Liver (tissue), 9 donors: ENCODE results near the gene UGT1A9. TPM values are rescaled to one million over a fixed set of nuclear protein-coding genes. Genes with fewer than 3 reads are reported as not detected.

Experiments
- DNase-seq: peaks from one replicate; pipeline ENCODE4 v3.0.0-alpha.2; 2017; ENCODE audit warnings: low spot score
- H3K27ac ChIP-seq, 2 donors: one replicate each; pipeline ENCODE4 v1.7.0; 2013; ENCODE audit warnings: inconsistent platforms in 2 of 2, low read length in 2 of 2, control low read depth in 1 of 2, low read depth in 1 of 2, mild to moderate bottlenecking in 1 of 2
- H3K27me3 ChIP-seq, 4 donors: one replicate each; pipeline versions ENCODE4 v1.6.1 to v1.7.0; 2013; ENCODE audit warnings: low read length in 3 of 4, inconsistent platforms in 1 of 4, mild to moderate bottlenecking in 1 of 4, moderate library complexity in 1 of 4; ENCODE audit not compliant: control insufficient read depth in 4 of 4, insufficient read depth in 4 of 4
- H3K36me3 ChIP-seq, 4 donors: one replicate each; pipeline versions ENCODE4 v1.6.1 to v1.7.0; 2013; ENCODE audit warnings: low read length in 3 of 4, mild to moderate bottlenecking in 3 of 4, low read depth in 1 of 4, moderate library complexity in 1 of 4; ENCODE audit not compliant: control insufficient read depth in 4 of 4, insufficient read depth in 3 of 4
- H3K4me1 ChIP-seq, 4 donors: one replicate each; pipeline versions ENCODE4 v1.6.1 to v1.7.0; 2013; ENCODE audit warnings: low read length in 3 of 4, mild to moderate bottlenecking in 3 of 4, moderate library complexity in 1 of 4; ENCODE audit not compliant: control insufficient read depth in 4 of 4, insufficient read depth in 4 of 4
- H3K4me3 ChIP-seq, 3 donors: one replicate each; pipeline versions ENCODE4 v1.6.1 to v1.7.0; 2013; ENCODE audit warnings: low read length in 3 of 3, control low read depth in 1 of 3, low read depth in 1 of 3, mild to moderate bottlenecking in 1 of 3
- H3K9ac ChIP-seq, 2 donors: one replicate each; pipeline ENCODE4 v1.7.0; 2013; ENCODE audit warnings: low read length in 2 of 2, mild to moderate bottlenecking in 2 of 2, moderate library complexity in 2 of 2, control low read depth in 1 of 2, low read depth in 1 of 2
- H3K9me3 ChIP-seq, 4 donors: one replicate each; pipeline versions ENCODE4 v1.6.1 to v1.7.0; 2013; ENCODE audit warnings: low read length in 3 of 4; ENCODE audit not compliant: control insufficient read depth in 4 of 4
- EGR1 ChIP-seq, 2 donors: IDR thresholded peaks; 2 replicates each; pipeline ENCODE4 v1.6.1; 2016 to 2018; ENCODE audit warnings: antibody characterized with exemption in 2 of 2, low read depth in 2 of 2
- FOXA1 ChIP-seq: IDR thresholded peaks from 2 replicates; pipeline ENCODE4 v1.6.1; 2016; ENCODE audit warnings: antibody characterized with exemption
- FOXA2 ChIP-seq: IDR thresholded peaks from 2 replicates; pipeline ENCODE4 v1.6.1; 2016; ENCODE audit warnings: antibody characterized with exemption
- GABPA ChIP-seq, 2 donors: IDR thresholded peaks in 1 of 2; conservative IDR thresholded peaks in 1 of 2; 2 replicates each; pipeline ENCODE4 v1.6.1; 2016; ENCODE audit warnings: antibody characterized with exemption in 2 of 2, mild to moderate bottlenecking in 1 of 2, moderate library complexity in 1 of 2
- HNF4A ChIP-seq, 2 donors: conservative IDR thresholded peaks; 2 replicates each; pipeline ENCODE4 v1.6.1; 2016; ENCODE audit warnings: antibody characterized with exemption in 2 of 2, mild to moderate bottlenecking in 2 of 2
- HNF4G ChIP-seq: IDR thresholded peaks from 2 replicates; pipeline ENCODE4 v1.6.1; 2016; ENCODE audit warnings: antibody characterized with exemption
- JUND ChIP-seq, 2 donors: IDR thresholded peaks; 2 replicates each; pipeline ENCODE4 v1.6.1; 2016; ENCODE audit warnings: antibody characterized with exemption in 2 of 2
- NR2F2 ChIP-seq: IDR thresholded peaks from 2 replicates; pipeline ENCODE4 v1.6.1; 2016; ENCODE audit warnings: antibody characterized with exemption
- RAD21 ChIP-seq, 2 donors: IDR thresholded peaks; 2 replicates each; pipeline ENCODE4 v1.6.1; 2016; ENCODE audit warnings: antibody characterized with exemption in 2 of 2, mild to moderate bottlenecking in 2 of 2
- RXRA ChIP-seq, 2 donors: IDR thresholded peaks; 2 replicates each; pipeline ENCODE4 v1.6.1; 2017 to 2018; ENCODE audit warnings: antibody characterized with exemption in 2 of 2, mild to moderate bottlenecking in 1 of 2
- SP1 ChIP-seq: IDR thresholded peaks from 2 replicates; pipeline ENCODE4 v1.6.1; 2018; ENCODE audit warnings: antibody characterized with exemption, mild to moderate bottlenecking
- TAF1 ChIP-seq: conservative IDR thresholded peaks from 2 replicates; pipeline ENCODE4 v1.6.1; 2016; ENCODE audit warnings: antibody characterized with exemption, mild to moderate bottlenecking
- YY1 ChIP-seq: IDR thresholded peaks from 2 replicates; pipeline ENCODE4 v1.6.1; 2016; ENCODE audit warnings: antibody characterized with exemption, mild to moderate bottlenecking
- WGBS: extraction: QIAGEN DNeasy Blood & Tissue Kit; methylation state at CpG from one replicate; pipeline ENCODE4 v1.1.7; 2013; 5-methylcytosine and 5-hydroxymethylcytosine counted together
- polyA plus RNA-seq, 2 donors: library from polyadenylated mRNA; stranded (reverse) in 1 of 2; unstranded in 1 of 2; fragments of 200-250 nt in 1 of 2; fragments of >200 nt in 1 of 2; fragmentation: Nextera tagmentation in 1 of 2; extraction: Ambion mirVana in 1 of 2; gene quantifications; one replicate each; pipeline versions ENCODE4 v1.2.1 to v1.2.3, GENCODE V29; 2013 to 2015
- total RNA-seq, 2 donors: library from RNA; depleted of rRNA; stranded (reverse); fragments of >200 nt; gene quantifications; one replicate each; pipeline ENCODE4 v1.2.3, GENCODE V29; 2014
- TF ChIP-seq, protein P1 (sequence below): fragments of 150-350 bp; IDR thresholded peaks from 2 replicates; pipeline ENCODE4 v1.5.1; 2017; ENCODE audit warnings: improper control_type of control experiment, low read depth, low read length; ENCODE audit not compliant: missing input control
- TF ChIP-seq, protein P2 (sequence below): IDR thresholded peaks from 2 replicates; pipeline ENCODE4 v1.6.1; 2016; ENCODE audit warnings: antibody characterized with exemption, mild to moderate bottlenecking
- TF ChIP-seq, protein P3 (sequence below): IDR thresholded peaks from 2 replicates; pipeline ENCODE4 v1.6.1; 2016; ENCODE audit warnings: antibody characterized with exemption
- TF ChIP-seq, protein P4 (sequence below): IDR thresholded peaks from 2 replicates; pipeline ENCODE4 v1.6.1; 2016; ENCODE audit warnings: antibody characterized with exemption
- TF ChIP-seq, protein P5 (sequence below): IDR thresholded peaks from 2 replicates; pipeline ENCODE4 v1.6.1; 2016; ENCODE audit warnings: antibody characterized with exemption
- donor health status: healthy.
- donor health status: healthy.
- donor health status: healthy.
- donor health status: healthy.
- donor health status: healthy.

The UGT1A9 gene
- total and polyA plus RNA-seq, 4 donors = 14.3 to 62.3 (median 23.8) TPM; not detected in 1

DNA sequence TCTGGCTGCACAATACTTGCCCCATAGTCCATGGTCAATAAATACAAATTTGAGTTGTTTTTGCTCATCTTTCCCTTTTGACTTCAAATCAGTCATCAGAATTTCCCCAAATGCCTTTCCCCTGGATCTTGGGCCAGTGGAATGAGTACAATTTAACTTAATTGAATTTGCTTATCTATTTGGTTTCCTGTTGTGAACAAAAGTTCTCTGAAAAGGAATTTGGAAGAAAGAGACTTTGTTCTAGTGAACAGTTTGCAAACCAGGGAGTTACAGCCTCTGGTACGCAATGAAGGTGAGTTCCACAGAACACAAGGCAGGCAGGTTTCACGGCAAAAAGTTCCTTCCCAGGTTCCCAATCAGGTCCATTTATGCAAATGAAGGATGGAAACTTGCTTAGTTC lies 87.2 kb downstream of the UGT1A9 start (continued):
- TF ChIP-seq, protein P1, sequence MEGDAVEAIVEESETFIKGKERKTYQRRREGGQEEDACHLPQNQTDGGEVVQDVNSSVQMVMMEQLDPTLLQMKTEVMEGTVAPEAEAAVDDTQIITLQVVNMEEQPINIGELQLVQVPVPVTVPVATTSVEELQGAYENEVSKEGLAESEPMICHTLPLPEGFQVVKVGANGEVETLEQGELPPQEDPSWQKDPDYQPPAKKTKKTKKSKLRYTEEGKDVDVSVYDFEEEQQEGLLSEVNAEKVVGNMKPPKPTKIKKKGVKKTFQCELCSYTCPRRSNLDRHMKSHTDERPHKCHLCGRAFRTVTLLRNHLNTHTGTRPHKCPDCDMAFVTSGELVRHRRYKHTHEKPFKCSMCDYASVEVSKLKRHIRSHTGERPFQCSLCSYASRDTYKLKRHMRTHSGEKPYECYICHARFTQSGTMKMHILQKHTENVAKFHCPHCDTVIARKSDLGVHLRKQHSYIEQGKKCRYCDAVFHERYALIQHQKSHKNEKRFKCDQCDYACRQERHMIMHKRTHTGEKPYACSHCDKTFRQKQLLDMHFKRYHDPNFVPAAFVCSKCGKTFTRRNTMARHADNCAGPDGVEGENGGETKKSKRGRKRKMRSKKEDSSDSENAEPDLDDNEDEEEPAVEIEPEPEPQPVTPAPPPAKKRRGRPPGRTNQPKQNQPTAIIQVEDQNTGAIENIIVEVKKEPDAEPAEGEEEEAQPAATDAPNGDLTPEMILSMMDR = no peak

DNA sequence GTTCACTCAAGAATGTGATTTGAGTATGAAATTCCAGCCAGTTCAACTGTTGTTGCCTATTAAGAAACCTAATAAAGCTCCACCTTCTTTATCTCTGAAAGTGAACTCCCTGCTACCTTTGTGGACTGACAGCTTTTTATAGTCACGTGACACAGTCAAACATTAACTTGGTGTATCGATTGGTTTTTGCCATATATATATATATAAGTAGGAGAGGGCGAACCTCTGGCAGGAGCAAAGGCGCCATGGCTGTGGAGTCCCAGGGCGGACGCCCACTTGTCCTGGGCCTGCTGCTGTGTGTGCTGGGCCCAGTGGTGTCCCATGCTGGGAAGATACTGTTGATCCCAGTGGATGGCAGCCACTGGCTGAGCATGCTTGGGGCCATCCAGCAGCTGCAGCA lies 88.3 kb downstream of the UGT1A9 start, which contains the start of gene UGT1A1:
UGT1A1 (plus strand) TSS at position 228 of the 400 bp plus-strand sequence; CDS start at position 246, 18 bp downstream.
- Histone ChIP-seq H3K9ac (peak within 1 kb of the TSS; percentile 34 to 99), H3K4me1 (peaks cover 6 to 65% (median 32%) of the 10 kb centered on the region in 4 donors), H3K9me3 (no peaks in the 10 kb centered on the region), H3K36me3 (no peaks in the 10 kb centered on the region), H3K27ac (peak within 1 kb of the TSS; percentile 85 to 94), H3K4me3 (peak within 1 kb of the TSS; percentile 46 to 86 (median 46)), H3K27me3 (no peaks in the 10 kb centered on the region)
- DNase-seq = no peak
- WGBS = 54% methylated on average over 6 of the region's 6 CpGs
- peak; percentile 79 to 81 for TF ChIP-seq RXRA (IDR thresholded peaks at IDR 0.05)
- TF ChIP-seq, protein P2, sequence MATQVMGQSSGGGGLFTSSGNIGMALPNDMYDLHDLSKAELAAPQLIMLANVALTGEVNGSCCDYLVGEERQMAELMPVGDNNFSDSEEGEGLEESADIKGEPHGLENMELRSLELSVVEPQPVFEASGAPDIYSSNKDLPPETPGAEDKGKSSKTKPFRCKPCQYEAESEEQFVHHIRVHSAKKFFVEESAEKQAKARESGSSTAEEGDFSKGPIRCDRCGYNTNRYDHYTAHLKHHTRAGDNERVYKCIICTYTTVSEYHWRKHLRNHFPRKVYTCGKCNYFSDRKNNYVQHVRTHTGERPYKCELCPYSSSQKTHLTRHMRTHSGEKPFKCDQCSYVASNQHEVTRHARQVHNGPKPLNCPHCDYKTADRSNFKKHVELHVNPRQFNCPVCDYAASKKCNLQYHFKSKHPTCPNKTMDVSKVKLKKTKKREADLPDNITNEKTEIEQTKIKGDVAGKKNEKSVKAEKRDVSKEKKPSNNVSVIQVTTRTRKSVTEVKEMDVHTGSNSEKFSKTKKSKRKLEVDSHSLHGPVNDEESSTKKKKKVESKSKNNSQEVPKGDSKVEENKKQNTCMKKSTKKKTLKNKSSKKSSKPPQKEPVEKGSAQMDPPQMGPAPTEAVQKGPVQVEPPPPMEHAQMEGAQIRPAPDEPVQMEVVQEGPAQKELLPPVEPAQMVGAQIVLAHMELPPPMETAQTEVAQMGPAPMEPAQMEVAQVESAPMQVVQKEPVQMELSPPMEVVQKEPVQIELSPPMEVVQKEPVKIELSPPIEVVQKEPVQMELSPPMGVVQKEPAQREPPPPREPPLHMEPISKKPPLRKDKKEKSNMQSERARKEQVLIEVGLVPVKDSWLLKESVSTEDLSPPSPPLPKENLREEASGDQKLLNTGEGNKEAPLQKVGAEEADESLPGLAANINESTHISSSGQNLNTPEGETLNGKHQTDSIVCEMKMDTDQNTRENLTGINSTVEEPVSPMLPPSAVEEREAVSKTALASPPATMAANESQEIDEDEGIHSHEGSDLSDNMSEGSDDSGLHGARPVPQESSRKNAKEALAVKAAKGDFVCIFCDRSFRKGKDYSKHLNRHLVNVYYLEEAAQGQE = peak; percentile 27
- peak; percentile 67 for TF ChIP-seq YY1
- peak; percentile 44 for TF ChIP-seq FOXA2
- peak; percentile 63 to 68 for TF ChIP-seq HNF4A (conservative IDR thresholded peaks at IDR 0.05)
- peak; percentile 91 for TF ChIP-seq TAF1
- TF ChIP-seq HNF4G = no peak
- TF ChIP-seq, protein P3, sequence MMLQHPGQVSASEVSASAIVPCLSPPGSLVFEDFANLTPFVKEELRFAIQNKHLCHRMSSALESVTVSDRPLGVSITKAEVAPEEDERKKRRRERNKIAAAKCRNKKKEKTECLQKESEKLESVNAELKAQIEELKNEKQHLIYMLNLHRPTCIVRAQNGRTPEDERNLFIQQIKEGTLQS = no peak
- peak in 1 of 2 donors; percentile 30 for TF ChIP-seq EGR1 (IDR thresholded peaks at IDR 0.05; ENCODE audit: low read depth in 2 of 2)
- TF ChIP-seq, protein P4, sequence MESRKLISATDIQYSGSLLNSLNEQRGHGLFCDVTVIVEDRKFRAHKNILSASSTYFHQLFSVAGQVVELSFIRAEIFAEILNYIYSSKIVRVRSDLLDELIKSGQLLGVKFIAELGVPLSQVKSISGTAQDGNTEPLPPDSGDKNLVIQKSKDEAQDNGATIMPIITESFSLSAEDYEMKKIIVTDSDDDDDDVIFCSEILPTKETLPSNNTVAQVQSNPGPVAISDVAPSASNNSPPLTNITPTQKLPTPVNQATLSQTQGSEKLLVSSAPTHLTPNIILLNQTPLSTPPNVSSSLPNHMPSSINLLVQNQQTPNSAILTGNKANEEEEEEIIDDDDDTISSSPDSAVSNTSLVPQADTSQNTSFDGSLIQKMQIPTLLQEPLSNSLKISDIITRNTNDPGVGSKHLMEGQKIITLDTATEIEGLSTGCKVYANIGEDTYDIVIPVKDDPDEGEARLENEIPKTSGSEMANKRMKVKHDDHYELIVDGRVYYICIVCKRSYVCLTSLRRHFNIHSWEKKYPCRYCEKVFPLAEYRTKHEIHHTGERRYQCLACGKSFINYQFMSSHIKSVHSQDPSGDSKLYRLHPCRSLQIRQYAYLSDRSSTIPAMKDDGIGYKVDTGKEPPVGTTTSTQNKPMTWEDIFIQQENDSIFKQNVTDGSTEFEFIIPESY = peak; percentile 44
- TF ChIP-seq, protein P5, sequence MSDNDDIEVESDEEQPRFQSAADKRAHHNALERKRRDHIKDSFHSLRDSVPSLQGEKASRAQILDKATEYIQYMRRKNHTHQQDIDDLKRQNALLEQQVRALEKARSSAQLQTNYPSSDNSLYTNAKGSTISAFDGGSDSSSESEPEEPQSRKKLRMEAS = no peak
- TF ChIP-seq GABPA (IDR thresholded peaks at IDR 0.05 in 1 of 2, conservative IDR thresholded peaks at IDR 0.05 in 1 of 2) = no peak
- TF ChIP-seq FOXA1 = peak; percentile 48
- TF ChIP-seq, protein P1 = no peak
- peak; percentile 33 to 45 for TF ChIP-seq JUND (IDR thresholded peaks at IDR 0.05)
- TF ChIP-seq NR2F2 = no peak
- TF ChIP-seq SP1 = peak; percentile 76
- TF ChIP-seq RAD21 (IDR thresholded peaks at IDR 0.05) = peak; percentile 18 to 41
